ENCODE results near the gene PATJ.

- no peak for TF ChIP-seq CTCF (optimal IDR thresholded peaks at IDR 0.05 in 1 of 3, IDR thresholded peaks at IDR 0.05 in 1 of 3, conservative IDR thresholded peaks at IDR 0.05 in 1 of 3; ENCODE audit: extremely low read depth in 1 of 3, insufficient read depth in 2 of 3, low read length in 3 of 3)
- TF ChIP-seq EZH2 (IDR thresholded peaks at IDR 0.05; ENCODE audit: low read length) = no peak
These were observed 65.4 kb downstream of the PATJ start for GRCh38 chr1:61807606-61808140.

All from keratinocyte (primary cell).